IPS-18a (cell line): ENCODE data around the gene IKBKE.

Source experiments
- H3K27ac ChIP-seq: one replicate; pipeline ENCODE4 v1.5.1; 2013; ENCODE audit warnings: low read length
- H3K27me3 ChIP-seq: one replicate; pipeline ENCODE4 v1.6.1; 2013; ENCODE audit warnings: mild to moderate bottlenecking, low read length; ENCODE audit not compliant: control insufficient read depth, insufficient read depth
- H3K36me3 ChIP-seq: one replicate; pipeline ENCODE4 v1.6.1; 2013; ENCODE audit warnings: low read depth, low read length; ENCODE audit not compliant: control insufficient read depth
- H3K4me1 ChIP-seq: one replicate; pipeline ENCODE4 v1.6.1; 2013; ENCODE audit warnings: low read depth, low read length; ENCODE audit not compliant: control insufficient read depth
- H3K4me3 ChIP-seq: one replicate; pipeline ENCODE4 v1.5.1; 2013; ENCODE audit warnings: low read length
- H3K9ac ChIP-seq: one replicate; pipeline ENCODE4 v1.6.1; 2013; ENCODE audit warnings: mild to moderate bottlenecking, low read length, moderate library complexity
- H3K9me3 ChIP-seq: one replicate; pipeline ENCODE4 v1.6.1; 2013; ENCODE audit warnings: low read depth, low read length; ENCODE audit not compliant: control insufficient read depth

The IKBKE gene

GRCh38 chr1:206456577-206457370 lies 13.5 kb upstream of the IKBKE start:
- H3K36me3 ChIP-seq: no peaks in the 10 kb centered on the region
- H3K4me1 ChIP-seq: peaks cover 5% of the 10 kb centered on the region
- no peaks in the 10 kb centered on the region for H3K9me3 ChIP-seq
- H3K27me3 ChIP-seq: no peaks in the 10 kb centered on the region
- no peak overlapping the region for H3K27ac ChIP-seq
- no peak overlapping the region for H3K9ac ChIP-seq
- H3K4me3 ChIP-seq: no peak overlapping the region

- H3K4me1 ChIP-seq: peaks cover 5% of the 10 kb centered on the region
- H3K4me3 ChIP-seq: no peak overlapping the region
- no peaks in the 10 kb centered on the region for H3K9me3 ChIP-seq
- no peaks in the 10 kb centered on the region for H3K27me3 ChIP-seq
- no peak overlapping the region for H3K9ac ChIP-seq
- H3K36me3 ChIP-seq: no peaks in the 10 kb centered on the region
- H3K27ac ChIP-seq: no peak overlapping the region
These were observed 12.7 kb upstream of the IKBKE start for GRCh38 chr1:206457408-206458120.

- Histone ChIP-seq H3K4me1 (peaks cover 4% of the 10 kb centered on the region), H3K9ac (no peak overlapping the region), H3K36me3 (no peaks in the 10 kb centered on the region), H3K9me3 (no peaks in the 10 kb centered on the region), H3K4me3 (no peak overlapping the region), H3K27me3 (no peaks in the 10 kb centered on the region), H3K27ac (no peak overlapping the region)
These were observed 10.6 kb upstream of the IKBKE start for GRCh38 chr1:206459703-206460102.

- no peak overlapping the region for H3K9ac ChIP-seq
- no peaks in the 10 kb centered on the region for H3K9me3 ChIP-seq
- H3K27ac ChIP-seq: no peak overlapping the region
- no peaks in the 10 kb centered on the region for H3K4me1 ChIP-seq
- no peaks in the 10 kb centered on the region for H3K27me3 ChIP-seq
- no peak overlapping the region for H3K4me3 ChIP-seq
- no peaks in the 10 kb centered on the region for H3K36me3 ChIP-seq
These were observed 9.3 kb upstream of the IKBKE start for GRCh38 chr1:206460836-206461426.

GRCh38 chr1:206461602-206462455 lies 8.4 kb upstream of the IKBKE start:
- Histone ChIP-seq H3K4me1 (peaks cover 3% of the 10 kb centered on the region), H3K4me3 (no peak overlapping the region), H3K27ac (no peak overlapping the region), H3K9ac (no peak overlapping the region), H3K36me3 (no peaks in the 10 kb centered on the region), H3K27me3 (peaks cover 3% of the 10 kb centered on the region), H3K9me3 (no peaks in the 10 kb centered on the region)

- Histone ChIP-seq H3K9me3 (no peaks in the 10 kb centered on the region), H3K4me1 (peaks cover 6% of the 10 kb centered on the region), H3K9ac (no peak overlapping the region), H3K36me3 (no peaks in the 10 kb centered on the region), H3K27ac (no peak overlapping the region), H3K27me3 (peaks cover 6% of the 10 kb centered on the region), H3K4me3 (no peak overlapping the region)
These were observed 7.1 kb upstream of the IKBKE start for GRCh38 chr1:206463137-206463536.

GRCh38 chr1:206463911-206464310 lies 6.4 kb upstream of the IKBKE start:
- Histone ChIP-seq H3K27ac (no peak overlapping the region), H3K9me3 (no peaks in the 10 kb centered on the region), H3K4me3 (no peak overlapping the region), H3K9ac (no peak overlapping the region), H3K4me1 (peaks cover 13% of the 10 kb centered on the region), H3K27me3 (peaks cover 6% of the 10 kb centered on the region), H3K36me3 (no peaks in the 10 kb centered on the region)

- Histone ChIP-seq H3K27ac (no peak overlapping the region), H3K4me3 (no peak overlapping the region), H3K4me1 (peaks cover 18% of the 10 kb centered on the region), H3K27me3 (peaks cover 6% of the 10 kb centered on the region), H3K9me3 (no peaks in the 10 kb centered on the region), H3K36me3 (no peaks in the 10 kb centered on the region), H3K9ac (no peak overlapping the region)
These were observed 5.8 kb upstream of the IKBKE start for GRCh38 chr1:206464456-206464964.

- no peak overlapping the region for H3K4me3 ChIP-seq
- H3K9ac ChIP-seq: no peak overlapping the region
- H3K36me3 ChIP-seq: no peaks in the 10 kb centered on the region
- H3K27ac ChIP-seq: no peak overlapping the region
- peaks cover 25% of the 10 kb centered on the region for H3K4me1 ChIP-seq
- H3K27me3 ChIP-seq: peaks cover 6% of the 10 kb centered on the region
- H3K9me3 ChIP-seq: no peaks in the 10 kb centered on the region
These were observed 4.3 kb upstream of the IKBKE start for GRCh38 chr1:206465951-206466350.

- Histone ChIP-seq H3K4me3 (no peak overlapping the region), H3K27ac (no peak overlapping the region), H3K9ac (no peak overlapping the region), H3K4me1 (peaks cover 35% of the 10 kb centered on the region), H3K9me3 (no peaks in the 10 kb centered on the region), H3K27me3 (peaks cover 6% of the 10 kb centered on the region), H3K36me3 (no peaks in the 10 kb centered on the region)
These were observed 3.2 kb upstream of the IKBKE start for GRCh38 chr1:206466840-206467649.
